H9 (cell line): ENCODE results near the gene MIPOL1. TPM values are rescaled to one million over a fixed set of nuclear protein-coding genes. Genes with fewer than 3 reads are reported as not detected.

ENCODE experiments used
- DNase-seq: peaks from one replicate; pipeline ENCODE4 v3.0.0-alpha.2; 2017
- H2AFZ ChIP-seq: one replicate; pipeline ENCODE4 v1.6.1; 2013; ENCODE audit warnings: mild to moderate bottlenecking, low read length, control low read depth, moderate library complexity
- H2AK5ac ChIP-seq: 2 replicates; pipeline ENCODE4 v1.6.1; 2013; ENCODE audit warnings: low read length, control low read depth, mixed read lengths; ENCODE audit not compliant: insufficient read length
- H2BK120ac ChIP-seq: one replicate; pipeline ENCODE4 v1.6.1; 2013; ENCODE audit warnings: low read depth, mild to moderate bottlenecking, low read length, control low read depth, inconsistent platforms; ENCODE audit not compliant: poor library complexity, severe bottlenecking
- H2BK12ac ChIP-seq: 2 replicates; pipeline ENCODE4 v1.6.1; 2013; ENCODE audit warnings: low read length, control low read depth, mixed read lengths, low read depth; ENCODE audit not compliant: insufficient read length
- H2BK15ac ChIP-seq: 2 replicates; pipeline ENCODE4 v1.6.1; 2013; ENCODE audit warnings: low read depth, low read length, control low read depth
- H2BK20ac ChIP-seq: one replicate; pipeline ENCODE4 v1.6.1; 2013; ENCODE audit warnings: low read depth, mild to moderate bottlenecking, low read length, control low read depth, inconsistent platforms; ENCODE audit not compliant: poor library complexity, severe bottlenecking
- H2BK5ac ChIP-seq: 2 replicates; pipeline ENCODE4 v1.6.1; 2013; ENCODE audit warnings: low read length, control low read depth, mixed read lengths; ENCODE audit not compliant: insufficient read length
- H3K14ac ChIP-seq: 2 replicates; pipeline ENCODE4 v1.6.1; 2013; ENCODE audit warnings: low read length, control low read depth; ENCODE audit not compliant: insufficient read depth
- H3K18ac ChIP-seq: 2 replicates; pipeline ENCODE4 v1.6.1; 2013; ENCODE audit warnings: low read depth, mild to moderate bottlenecking, mixed read lengths, low read length, control low read depth; ENCODE audit not compliant: insufficient read length
- H3K23ac ChIP-seq: 2 replicates; pipeline ENCODE4 v1.6.1; 2013; ENCODE audit warnings: low read length, control low read depth, mixed read lengths, low read depth; ENCODE audit not compliant: insufficient read length
- H3K23me2 ChIP-seq: 2 replicates; pipeline ENCODE4 v1.6.1; 2013; ENCODE audit warnings: low read depth, mild to moderate bottlenecking, mixed read lengths, low read length, control low read depth; ENCODE audit not compliant: insufficient read length, poor library complexity, severe bottlenecking
- H3K27ac ChIP-seq: 2 replicates; pipeline ENCODE4 v1.5.1; 2013; ENCODE audit warnings: low read length, control low read depth, mixed read lengths, low read depth; ENCODE audit not compliant: insufficient read length
- H3K27me3 ChIP-seq: 2 replicates; pipeline ENCODE4 v1.6.1; 2013; ENCODE audit warnings: low read length, control low read depth, inconsistent platforms; ENCODE audit not compliant: insufficient read depth
- H3K4ac ChIP-seq: 2 replicates; pipeline ENCODE4 v1.6.1; 2013; ENCODE audit warnings: low read depth, mild to moderate bottlenecking, control low read depth, inconsistent platforms, low read length, moderate library complexity
- H3K4me1 ChIP-seq: 2 replicates; pipeline ENCODE4 v1.6.1; 2013; ENCODE audit warnings: low read length, control low read depth, inconsistent platforms; ENCODE audit not compliant: insufficient read depth
- H3K4me2 ChIP-seq: 2 replicates; pipeline ENCODE4 v1.6.1; 2013; ENCODE audit warnings: low read length, control low read depth, mixed read lengths; ENCODE audit not compliant: insufficient read length, insufficient read depth
- H3K56ac ChIP-seq: 2 replicates; pipeline ENCODE4 v1.6.1; 2013; ENCODE audit warnings: low read depth, mild to moderate bottlenecking, mixed read lengths, low read length, control low read depth; ENCODE audit not compliant: insufficient read length
- H3K79me1 ChIP-seq: 2 replicates; pipeline ENCODE4 v1.6.1; 2013; ENCODE audit warnings: low read depth, mild to moderate bottlenecking, moderate library complexity, low read length, control low read depth, inconsistent platforms; ENCODE audit not compliant: insufficient read depth, poor library complexity, severe bottlenecking
- H3K79me2 ChIP-seq: 2 replicates; pipeline ENCODE4 v1.6.1; 2013; ENCODE audit warnings: low read length, control low read depth, inconsistent platforms; ENCODE audit not compliant: insufficient read depth
- H3K9ac ChIP-seq: 2 replicates; pipeline ENCODE4 v1.6.1; 2013; ENCODE audit warnings: low read length, control low read depth, mixed read lengths; ENCODE audit not compliant: insufficient read length; ENCODE audit errors: extremely low read depth
- H3K9me3 ChIP-seq: one replicate; pipeline ENCODE4 v1.6.1; 2013; ENCODE audit warnings: low read depth, low read length, inconsistent platforms; ENCODE audit not compliant: control insufficient read depth
- H3T11ph ChIP-seq: one replicate; pipeline ENCODE4 v1.6.1; 2013; ENCODE audit warnings: mild to moderate bottlenecking, low read length, control low read depth, inconsistent platforms
- H4K20me1 ChIP-seq: one replicate; pipeline ENCODE4 v1.6.1; 2013; ENCODE audit not compliant: control insufficient read depth, insufficient read length, insufficient read depth
- H4K5ac ChIP-seq: 2 replicates; pipeline ENCODE4 v1.6.1; 2013; ENCODE audit warnings: low read depth, mild to moderate bottlenecking, mixed read lengths, low read length, control low read depth; ENCODE audit not compliant: insufficient read length
- H4K8ac ChIP-seq: replicated peaks from 2 replicates; pipeline ENCODE4 v1.6.1; 2013; ENCODE audit warnings: low read length, control low read depth, mixed read lengths, low read depth; ENCODE audit not compliant: insufficient read length
- H4K91ac ChIP-seq: 2 replicates; pipeline ENCODE4 v1.6.1; 2013; ENCODE audit warnings: low read depth, mild to moderate bottlenecking, moderate library complexity, mixed read lengths, low read length, control low read depth; ENCODE audit not compliant: insufficient read length
- H3K27ac Mint-ChIP-seq, 3 experiments: 2 replicates in 2 of 3; 3 replicates in 1 of 3; pipeline ENCODE4 v1.8.0; 2020 to 2021; ENCODE audit warnings: mixed read lengths in 3 of 3, mild to moderate bottlenecking in 1 of 3, moderate library complexity in 1 of 3
- H3K27me3 Mint-ChIP-seq: 2 replicates; pipeline ENCODE4 v1.8.0; 2021; ENCODE audit warnings: low read depth, mild to moderate bottlenecking, moderate library complexity, mixed read lengths
- H3K36me3 Mint-ChIP-seq, 3 experiments: 2 replicates in 2 of 3; 3 replicates in 1 of 3; pipeline ENCODE4 v1.8.0; 2020 to 2021; ENCODE audit warnings: low read depth in 3 of 3, mixed read lengths in 3 of 3; ENCODE audit not compliant: insufficient read depth in 1 of 3
- H3K4me1 Mint-ChIP-seq, 2 experiments: 2 replicates each; pipeline ENCODE4 v1.8.0; 2020; ENCODE audit warnings: mixed read lengths in 2 of 2
- H3K4me3 Mint-ChIP-seq, 2 experiments: 2 replicates in 1 of 2; 3 replicates in 1 of 2; pipeline ENCODE4 v1.8.0; 2020 to 2021; ENCODE audit warnings: mild to moderate bottlenecking in 2 of 2, mixed read lengths in 2 of 2, moderate library complexity in 1 of 2
- H3K9me3 Mint-ChIP-seq, 2 experiments: 2 replicates in 1 of 2; 3 replicates in 1 of 2; pipeline ENCODE4 v1.8.0; 2020; ENCODE audit warnings: mild to moderate bottlenecking in 2 of 2, mixed read lengths in 2 of 2, moderate library complexity in 1 of 2
- WGBS: extraction: QIAGEN DNeasy Blood & Tissue Kit; methylation state at CpG from one replicate; pipeline ENCODE4 v1.1.7; 2013; ENCODE audit warnings: missing lambda C conversion rate, low lambda C conversion rate, mixed read lengths; ENCODE audit not compliant: insufficient read length; ENCODE audit errors: extremely low coverage; 5-methylcytosine and 5-hydroxymethylcytosine counted together
- total RNA-seq: library from RNA; stranded (reverse); gene quantifications from 2 replicates; pipeline ENCODE4 v1.2.1, GENCODE V29; 2021
- TF ChIP-seq, protein P1 (sequence below): fragments of 200-600 bp; sonication (generic); conservative IDR thresholded peaks from 3 replicates; pipeline ENCODE4 v1.8.0; 2021; ENCODE audit warnings: antibody characterized with exemption, mild to moderate bottlenecking

Gene MIPOL1
- total RNA-seq, 1 experiment from 2014 or later: 15.6 TPM

DNA sequence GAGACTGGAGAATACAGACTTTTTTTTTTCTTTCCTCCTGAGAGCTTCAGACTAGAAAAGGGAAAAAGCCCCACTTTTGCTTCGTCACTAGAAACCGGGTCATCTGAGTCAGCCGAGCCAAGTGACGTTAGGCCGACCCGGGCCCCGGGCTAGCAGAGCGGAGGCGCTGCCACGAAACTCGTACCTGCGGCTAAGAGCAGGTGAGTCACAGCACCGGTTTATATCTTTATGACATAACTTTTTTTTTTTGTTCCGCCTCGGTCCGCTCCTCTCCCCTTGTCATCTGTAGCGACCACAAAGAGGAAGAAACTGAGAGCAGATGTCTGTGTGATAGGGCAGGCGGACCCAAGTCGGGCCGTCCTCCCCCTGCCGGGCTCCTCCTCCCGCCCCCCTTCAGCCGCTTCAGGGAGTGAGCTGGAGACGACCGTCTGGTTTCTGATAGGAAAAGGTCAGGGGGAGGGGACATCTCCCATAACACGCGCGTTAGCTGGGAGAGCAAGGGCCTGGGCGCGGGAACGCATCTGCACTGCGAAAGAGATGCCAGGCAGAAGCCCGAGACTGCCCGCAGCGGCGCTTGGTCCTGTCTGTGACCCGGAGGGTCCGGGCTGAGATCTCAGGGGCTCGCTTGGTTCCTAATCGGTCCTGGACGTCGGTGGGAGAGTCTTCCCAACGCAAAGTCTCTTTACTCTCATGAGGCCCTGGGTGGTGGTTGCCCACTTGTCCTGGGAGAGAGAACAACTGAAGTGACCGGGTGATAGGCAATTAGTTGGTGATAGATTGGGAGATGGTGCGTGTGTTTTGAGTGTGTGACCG is 398.3 kb downstream of the MIPOL1 start:
- peak overlapping the region; percentile 52 for H3K4me2 ChIP-seq
- H4K8ac ChIP-seq: no peak overlapping the region
- WGBS: no CpG with 5 or more reads among the region's 46 CpGs
- H4K20me1 ChIP-seq: peaks cover 3% of the 10 kb centered on the region
- no peak overlapping the region for H2BK20ac ChIP-seq
- no peaks in the 10 kb centered on the region for H3K4me1 ChIP-seq
- Mint-ChIP-seq H3K27me3 (peaks cover 96% of the 10 kb centered on the region), H3K4me3 (peak overlapping the region; percentile 44 to 80), H3K36me3 (no peaks in the 10 kb centered on the region; a peak in 2 of 7 replicates), H3K4me1 (peaks cover 39 to 56% of the 10 kb centered on the region in 2 experiments), H3K27ac (no peak overlapping the region), H3K9me3 (no peaks in the 10 kb centered on the region; a peak in 2 of 5 replicates)
- H3T11ph ChIP-seq: no peak overlapping the region
- H3K14ac ChIP-seq: no peak overlapping the region
- no peak overlapping the region for H2BK15ac ChIP-seq
- no peak overlapping the region for H2BK120ac ChIP-seq
- no peaks in the 10 kb centered on the region for H3K79me1 ChIP-seq
- no peak overlapping the region for H2AK5ac ChIP-seq
- H2BK5ac ChIP-seq: no peak overlapping the region
- H4K91ac ChIP-seq: no peak overlapping the region
- H3K9me3 ChIP-seq: no peaks in the 10 kb centered on the region
- no peak overlapping the region for H3K18ac ChIP-seq
- no peak overlapping the region for H3K4ac ChIP-seq
- TF ChIP-seq, protein P1, sequence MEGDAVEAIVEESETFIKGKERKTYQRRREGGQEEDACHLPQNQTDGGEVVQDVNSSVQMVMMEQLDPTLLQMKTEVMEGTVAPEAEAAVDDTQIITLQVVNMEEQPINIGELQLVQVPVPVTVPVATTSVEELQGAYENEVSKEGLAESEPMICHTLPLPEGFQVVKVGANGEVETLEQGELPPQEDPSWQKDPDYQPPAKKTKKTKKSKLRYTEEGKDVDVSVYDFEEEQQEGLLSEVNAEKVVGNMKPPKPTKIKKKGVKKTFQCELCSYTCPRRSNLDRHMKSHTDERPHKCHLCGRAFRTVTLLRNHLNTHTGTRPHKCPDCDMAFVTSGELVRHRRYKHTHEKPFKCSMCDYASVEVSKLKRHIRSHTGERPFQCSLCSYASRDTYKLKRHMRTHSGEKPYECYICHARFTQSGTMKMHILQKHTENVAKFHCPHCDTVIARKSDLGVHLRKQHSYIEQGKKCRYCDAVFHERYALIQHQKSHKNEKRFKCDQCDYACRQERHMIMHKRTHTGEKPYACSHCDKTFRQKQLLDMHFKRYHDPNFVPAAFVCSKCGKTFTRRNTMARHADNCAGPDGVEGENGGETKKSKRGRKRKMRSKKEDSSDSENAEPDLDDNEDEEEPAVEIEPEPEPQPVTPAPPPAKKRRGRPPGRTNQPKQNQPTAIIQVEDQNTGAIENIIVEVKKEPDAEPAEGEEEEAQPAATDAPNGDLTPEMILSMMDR: no peak
- peaks cover 84% of the 10 kb centered on the region for H3K27me3 ChIP-seq
- H4K5ac ChIP-seq: no peak overlapping the region
- no peak overlapping the region for H3K27ac ChIP-seq
- peak; percentile 75 for DNase-seq
- no peak overlapping the region for H3K23ac ChIP-seq
- H3K23me2 ChIP-seq: peaks cover 11% of the 10 kb centered on the region
- no peaks in the 10 kb centered on the region for H3K79me2 ChIP-seq
- H3K9ac ChIP-seq: no peak overlapping the region
- no peak overlapping the region for H2BK12ac ChIP-seq
- no peak overlapping the region for H3K56ac ChIP-seq
- H2AFZ ChIP-seq: no peak overlapping the region
